ENCODE data around the gene CYP4F11.
"Not testable (repeated sequence)": the region's sequence is repeated elsewhere in the genome, so short reads cannot be mapped to it uniquely, and the experiment has no call there.

CYP4F11 gene

GRCh38 chr19:15883329-15883728, 51.0 kb downstream of the CYP4F11 start:
- DNase-seq (ENCODE audit: low spot score), result not testable (repeated sequence)

GRCh38 chr19:15874821-15875474, 59.4 kb downstream of the CYP4F11 start:
- DNase-seq (ENCODE audit: low spot score), result no peak

- not testable (repeated sequence) for DNase-seq (ENCODE audit: low spot score)
Observed at GRCh38 chr19:15873771-15874170, 60.6 kb downstream of the CYP4F11 start.

- no peak for DNase-seq (ENCODE audit: low spot score)
Observed at GRCh38 chr19:15871570-15871969, 62.8 kb downstream of the CYP4F11 start.

GRCh38 chr19:15869873-15870272, 64.5 kb downstream of the CYP4F11 start:
- no peak for DNase-seq (ENCODE audit: low spot score)

GRCh38 chr19:15869109-15869555, 65.2 kb downstream of the CYP4F11 start:
- peak; percentile 23 for DNase-seq (ENCODE audit: low spot score)

GRCh38 chr19:15866636-15867035, 67.7 kb downstream of the CYP4F11 start:
- DNase-seq (ENCODE audit: low spot score), result no peak

- no peak for DNase-seq (ENCODE audit: low spot score)
Observed at GRCh38 chr19:15864824-15865223, 69.5 kb downstream of the CYP4F11 start.

- no peak for DNase-seq (ENCODE audit: low spot score)
Observed at GRCh38 chr19:15863272-15863671, 71.1 kb downstream of the CYP4F11 start.

GRCh38 chr19:15862444-15862843, 71.9 kb downstream of the CYP4F11 start:
- no peak for DNase-seq (ENCODE audit: low spot score)

All from hematopoietic multipotent progenitor cell treated with erythropoietin and hydrocortisone succinate and interleukin-3 and kit ligand, for 15 days (in vitro differentiated cells).